SU-DHL-6 (cell line): Measurements from ENCODE around the gene RNF7.

Experiments
- CTCF ChIP-seq: fragments of 200-600 bp; sonication (generic); IDR thresholded peaks from one replicate; pipeline ENCODE4 v1.5.1; 2017; ENCODE audit warnings: antibody characterized with exemption, mild to moderate bottlenecking, low read length, moderate library complexity; ENCODE audit not compliant: insufficient read depth, poor library complexity, severe bottlenecking
- EZH2phosphoT487 ChIP-seq: fragments of 200-600 bp; sonication (generic), shearing (Covaris generic); conservative IDR thresholded peaks from 2 replicates; pipeline ENCODE4 v1.6.1; 2018; ENCODE audit warnings: mild to moderate bottlenecking, antibody characterized with exemption, low read length, moderate library complexity, mixed read lengths

- TF ChIP-seq CTCF (no peak), EZH2phosphoT487 (no peak)
These were observed 2.2 kb upstream of the RNF7 start for GRCh38 chr3:141735770-141736465.
